Esophagus (tissue), 2 donors: ENCODE measurements around the gene LYL1. TPM values are rescaled to one million over a fixed set of nuclear protein-coding genes. Genes with fewer than 3 reads are reported as not detected.

Source experiments
- H3K27ac ChIP-seq, 2 donors: one replicate each; pipeline ENCODE4 v1.5.1; 2013; ENCODE audit warnings: low read depth in 2 of 2, mild to moderate bottlenecking in 2 of 2, inconsistent platforms in 1 of 2, low read length in 1 of 2, moderate library complexity in 1 of 2
- H3K27me3 ChIP-seq, 2 donors: one replicate each; pipeline ENCODE4 v1.6.1; 2013; ENCODE audit warnings: low read length in 2 of 2, control low read depth in 1 of 2, mild to moderate bottlenecking in 1 of 2; ENCODE audit not compliant: insufficient read depth in 2 of 2, control insufficient read depth in 1 of 2
- H3K36me3 ChIP-seq, 2 donors: one replicate each; pipeline ENCODE4 v1.6.1; 2013; ENCODE audit warnings: low read length in 1 of 2; ENCODE audit not compliant: control insufficient read depth in 2 of 2, insufficient read depth in 2 of 2
- H3K4me1 ChIP-seq, 2 donors: one replicate each; pipeline ENCODE4 v1.6.1; 2013; ENCODE audit warnings: low read length in 1 of 2; ENCODE audit not compliant: control insufficient read depth in 2 of 2, insufficient read depth in 2 of 2
- H3K4me3 ChIP-seq, 2 donors: one replicate each; pipeline ENCODE4 v1.5.1; 2013; ENCODE audit warnings: low read length in 2 of 2, mild to moderate bottlenecking in 2 of 2, low read depth in 1 of 2, moderate library complexity in 1 of 2
- H3K9me3 ChIP-seq, 2 donors: one replicate each; pipeline ENCODE4 v1.6.1; 2013; ENCODE audit warnings: mild to moderate bottlenecking in 2 of 2, low read depth in 1 of 2, low read length in 1 of 2, moderate library complexity in 1 of 2; ENCODE audit not compliant: control insufficient read depth in 2 of 2, insufficient read depth in 1 of 2
- WGBS, 2 donors: extraction: QIAGEN DNeasy Blood & Tissue Kit; methylation state at CpG; one replicate each; pipeline ENCODE4 v1.1.7; 2013; 5-methylcytosine and 5-hydroxymethylcytosine counted together
- polyA plus RNA-seq, 2 donors: library from polyadenylated mRNA; stranded (reverse); fragments of 200-250 nt; gene quantifications; one replicate each; pipeline ENCODE4 v1.2.3, GENCODE V29; 2013
- donor health status: healthy with polysubstance abuse.
- donor health status: Bipolar disorder and iron deficiency.

Gene LYL1
- polyA plus RNA-seq, 2 donors = 1.5 to 1.9 TPM

- 86 to 92% methylated on average over 37 of the region's 37 CpGs for WGBS, 2 donors
- no peaks in the 10 kb centered on the region for H3K9me3 ChIP-seq
- H3K4me1 ChIP-seq = no peaks in the 10 kb centered on the region
- H3K4me3 ChIP-seq = no peak overlapping the region
- no peak overlapping the region for H3K27ac ChIP-seq
- H3K27me3 ChIP-seq = no peaks in the 10 kb centered on the region
- peaks cover 0 to 36% of the 10 kb centered on the region in 2 donors for H3K36me3 ChIP-seq
Measured at GRCh38 chr19:13087795-13088537, 14.7 kb downstream of the LYL1 start.

DNA sequence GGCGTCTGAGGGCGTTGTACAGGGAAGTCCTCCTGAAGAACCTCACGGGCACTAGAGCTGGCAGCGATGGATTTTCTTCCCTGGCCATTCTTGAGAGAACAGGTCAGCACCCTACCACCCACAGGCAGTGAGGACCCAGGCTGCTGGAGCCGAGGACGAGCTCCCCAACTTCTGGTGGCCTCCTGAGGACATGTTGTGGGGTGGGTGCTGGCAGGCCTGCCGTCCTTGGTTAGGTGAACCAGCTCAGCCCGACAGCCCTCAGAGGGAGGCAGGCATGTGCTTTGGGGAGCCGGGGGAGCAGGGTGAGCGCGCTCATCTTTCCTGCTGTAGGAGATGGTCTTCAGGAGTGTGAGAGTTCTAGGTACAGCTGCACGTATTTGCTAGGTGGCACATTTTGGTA lies 15.4 kb downstream of the LYL1 start:
- Histone ChIP-seq H3K27ac (no peak overlapping the region), H3K27me3 (no peaks in the 10 kb centered on the region), H3K4me1 (no peaks in the 10 kb centered on the region), H3K36me3 (peaks cover 0 to 36% of the 10 kb centered on the region in 2 donors), H3K4me3 (no peak overlapping the region), H3K9me3 (no peaks in the 10 kb centered on the region)
- WGBS, 2 donors = 80 to 88% methylated on average over 12 of the region's 12 CpGs

DNA sequence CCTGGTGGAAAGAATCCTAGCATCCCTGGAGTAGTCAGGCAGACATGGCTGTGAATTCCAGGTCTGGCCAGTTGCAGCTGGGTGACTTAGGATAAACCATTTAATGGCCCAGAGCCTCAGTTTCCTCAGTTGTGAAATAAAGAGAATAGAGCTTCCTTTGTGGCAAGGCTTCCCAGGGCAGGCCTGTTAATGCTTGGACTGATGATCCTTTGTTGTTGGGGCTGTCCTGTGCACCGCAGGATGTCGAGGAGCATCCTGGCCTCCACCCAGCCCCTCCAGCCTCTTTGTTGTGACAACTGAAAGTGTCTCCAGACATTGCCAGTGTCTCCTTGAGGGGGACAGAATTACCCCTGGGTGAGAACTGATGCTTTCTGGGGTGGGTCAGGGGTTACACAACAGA lies 16.3 kb downstream of the LYL1 start:
- H3K36me3 ChIP-seq = peaks cover 4 to 40% of the 10 kb centered on the region in 2 donors
- WGBS, 2 donors = 74 to 83% methylated on average over 2 of the region's 2 CpGs
- no peaks in the 10 kb centered on the region for H3K27me3 ChIP-seq
- H3K4me1 ChIP-seq = peaks cover 0 to 2% of the 10 kb centered on the region in 2 donors
- H3K27ac ChIP-seq = peak overlapping the region in 1 of 2 donors; percentile 1
- H3K9me3 ChIP-seq = no peaks in the 10 kb centered on the region
- H3K4me3 ChIP-seq = no peak overlapping the region

DNA sequence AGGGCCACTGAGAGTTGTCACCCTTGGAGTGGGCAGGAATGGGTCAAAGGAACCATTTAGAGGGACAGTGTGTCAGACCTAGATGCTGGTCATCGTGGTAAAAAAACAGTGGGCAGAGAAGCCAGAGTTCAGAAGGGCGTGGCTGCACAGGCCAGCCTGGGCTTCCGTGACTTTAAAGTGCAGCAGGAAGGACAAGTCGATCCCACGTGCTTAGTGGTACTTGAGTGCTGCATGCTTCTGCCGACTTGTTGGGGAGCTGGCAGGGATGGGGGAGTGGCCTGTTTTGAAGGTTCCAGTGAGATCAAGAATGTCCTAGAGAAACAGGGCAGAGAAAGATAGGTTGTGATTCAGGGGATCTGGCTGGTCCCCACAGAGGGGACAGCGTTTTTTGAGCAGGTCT lies 17.0 kb downstream of the LYL1 start:
- H3K4me3 ChIP-seq = no peak overlapping the region
- H3K36me3 ChIP-seq = peaks cover 4 to 40% of the 10 kb centered on the region in 2 donors
- no peak overlapping the region for H3K27ac ChIP-seq
- H3K4me1 ChIP-seq = peaks cover 0 to 2% of the 10 kb centered on the region in 2 donors
- WGBS, 2 donors = 41 to 48% methylated on average over 7 of the region's 7 CpGs
- H3K9me3 ChIP-seq = no peaks in the 10 kb centered on the region
- H3K27me3 ChIP-seq = no peaks in the 10 kb centered on the region

GRCh38 chr19:13083627-13084026 lies 19.0 kb downstream of the LYL1 start:
- H3K27ac ChIP-seq = no peak overlapping the region
- H3K4me3 ChIP-seq = no peak overlapping the region
- H3K27me3 ChIP-seq = no peaks in the 10 kb centered on the region
- WGBS, 2 donors = 87 to 90% methylated on average over 9 of the region's 9 CpGs
- peaks cover 3 to 14% of the 10 kb centered on the region in 2 donors for H3K4me1 ChIP-seq
- H3K9me3 ChIP-seq = no peaks in the 10 kb centered on the region
- peaks cover 4 to 46% of the 10 kb centered on the region in 2 donors for H3K36me3 ChIP-seq

DNA sequence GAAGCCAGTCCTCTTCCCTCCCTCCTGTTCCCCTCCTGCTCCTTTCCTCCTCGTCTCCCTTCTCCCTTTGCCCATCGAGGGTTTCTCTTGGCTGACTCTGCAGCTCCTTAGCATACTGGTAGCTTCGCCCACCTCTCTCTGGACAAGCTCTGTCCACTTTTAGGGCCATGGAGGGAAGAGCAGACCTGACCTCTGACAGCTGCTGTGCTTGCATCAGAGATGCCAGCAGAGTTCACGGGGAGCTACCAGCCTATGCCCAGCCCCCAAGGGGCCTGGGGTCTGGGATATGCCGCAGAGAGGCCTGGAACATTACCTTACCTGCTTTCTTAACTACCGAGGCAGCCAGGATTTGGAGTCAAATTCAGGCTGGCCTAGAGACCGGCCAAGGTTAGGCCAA lies 19.7 kb downstream of the LYL1 start:
- no peak overlapping the region for H3K4me3 ChIP-seq
- H3K27me3 ChIP-seq = no peaks in the 10 kb centered on the region
- no peaks in the 10 kb centered on the region for H3K9me3 ChIP-seq
- 74 to 75% methylated on average over 7 of the region's 7 CpGs for WGBS, 2 donors
- H3K27ac ChIP-seq = no peak overlapping the region
- H3K4me1 ChIP-seq = peaks cover 3 to 19% of the 10 kb centered on the region in 2 donors
- peaks cover 4 to 47% of the 10 kb centered on the region in 2 donors for H3K36me3 ChIP-seq

- Histone ChIP-seq H3K9me3 (no peaks in the 10 kb centered on the region), H3K27ac (no peak overlapping the region), H3K27me3 (no peaks in the 10 kb centered on the region), H3K36me3 (peaks cover 4 to 46% of the 10 kb centered on the region in 2 donors), H3K4me1 (peaks cover 3 to 21% of the 10 kb centered on the region in 2 donors), H3K4me3 (no peak overlapping the region)
- 66 to 68% methylated on average over 14 of the region's 14 CpGs for WGBS, 2 donors
Measured at GRCh38 chr19:13082192-13083007, 20.3 kb downstream of the LYL1 start.

DNA sequence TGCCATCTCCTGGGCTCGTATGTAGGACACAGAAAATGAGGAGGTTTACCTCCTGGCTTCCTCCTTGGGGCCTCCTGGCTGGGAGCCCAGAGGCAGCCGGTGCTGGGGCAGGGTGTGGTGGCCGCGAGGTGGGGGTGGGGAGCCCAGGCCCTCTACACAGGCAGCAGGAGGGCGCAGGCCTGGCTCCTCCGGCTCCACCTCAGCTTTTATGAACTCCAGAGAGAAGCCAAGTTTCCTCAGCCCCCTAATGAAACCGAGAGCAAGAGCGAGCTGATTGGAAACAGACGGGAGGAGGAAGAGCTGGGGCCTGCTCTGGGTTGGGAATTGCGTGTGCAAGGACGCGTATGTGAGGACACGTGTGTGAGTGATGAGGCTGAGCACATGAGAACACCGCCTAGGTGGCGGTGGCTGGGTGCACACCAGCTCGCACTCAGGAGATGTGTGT lies 23.1 kb downstream of the LYL1 start:
- peaks cover 4 to 50% of the 10 kb centered on the region in 2 donors for H3K36me3 ChIP-seq
- peak overlapping the region; percentile 71 to 80 for H3K27ac ChIP-seq
- H3K4me1 ChIP-seq = peaks cover 7 to 29% of the 10 kb centered on the region in 2 donors
- H3K4me3 ChIP-seq = no peak overlapping the region
- WGBS, 2 donors = 36 to 49% methylated on average over 16 of the region's 16 CpGs
- H3K9me3 ChIP-seq = no peaks in the 10 kb centered on the region
- H3K27me3 ChIP-seq = no peaks in the 10 kb centered on the region

GRCh38 chr19:13078897-13079541 lies 23.6 kb downstream of the LYL1 start:
- 45 to 47% methylated on average over 12 of the region's 12 CpGs for WGBS, 2 donors
- H3K4me3 ChIP-seq = no peak overlapping the region
- peaks cover 4 to 51% of the 10 kb centered on the region in 2 donors for H3K36me3 ChIP-seq
- no peaks in the 10 kb centered on the region for H3K9me3 ChIP-seq
- H3K4me1 ChIP-seq = peaks cover 7 to 29% of the 10 kb centered on the region in 2 donors
- peak overlapping the region; percentile 71 to 80 for H3K27ac ChIP-seq
- H3K27me3 ChIP-seq = no peaks in the 10 kb centered on the region
